Measurements from ENCODE around the gene SSH2.

DNA sequence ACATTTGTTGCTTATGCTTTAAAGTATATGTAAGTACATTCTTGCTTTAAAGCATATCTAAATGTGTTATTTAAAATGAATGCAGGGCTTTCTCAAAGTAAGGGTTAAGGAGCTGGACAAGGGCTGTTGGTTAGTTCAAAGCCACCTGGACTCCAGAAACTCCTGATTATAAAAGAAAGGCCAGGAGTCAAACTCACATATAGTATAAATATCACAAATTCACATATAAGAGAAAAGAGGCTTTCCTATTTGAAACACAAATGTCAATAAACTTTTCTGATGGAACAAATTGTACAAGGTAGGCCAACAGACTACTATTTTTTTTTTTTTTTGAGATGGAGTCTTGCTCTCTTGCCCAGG, 222.8 kb downstream of the SSH2 start:
- no peak for TF ChIP-seq CTCF (IDR thresholded peaks at IDR 0.05)
- no peak for TF ChIP-seq SIN3A (IDR thresholded peaks at IDR 0.05; ENCODE audit: borderline replicate concordance, low read depth, low read length)

Data from SK-N-SH (cell line).